H1 (cell line): ENCODE results near the gene USP53. TPM values are rescaled to one million over a fixed set of nuclear protein-coding genes. Genes with fewer than 3 reads are reported as not detected.

ENCODE experiments used
- CTCF ChIA-PET: fragments of 300-600 bp; sonication (Branson Sonifier 250); formaldehyde crosslinking; loops from one replicate; lab custom pipeline; 2021; ENCODE audit not compliant: partially characterized antibody; lab: Charles Lee
- POLR2A ChIA-PET: fragments of 300-600 bp; sonication (Branson Sonifier 250); formaldehyde crosslinking; loops from one replicate; lab custom pipeline; 2021; ENCODE audit warnings: inconsistent platforms; ENCODE audit not compliant: partially characterized antibody; lab: Charles Lee
- DNase-seq, 2 experiments: peaks; one replicate each; pipeline versions ENCODE4 v3.0.0 to v3.0.0-alpha.2; 2010 to 2022; ENCODE audit warnings: low spot score in 2 of 2, low read depth in 1 of 2, mixed read lengths in 1 of 2
- FAIRE-seq: peaks from 2 replicates; lab custom pipeline; 2011; peaks lifted over from hg19 to GRCh38; lab: Jason Lieb, UNC
- H2AFZ ChIP-seq: 2 replicates; pipeline ENCODE4 v1.8.1; 2012; ENCODE audit warnings: low read length, inconsistent platforms
- H2AK5ac ChIP-seq: 2 replicates; pipeline ENCODE4 v1.6.1; 2013; ENCODE audit warnings: low read depth, low read length
- H2BK120ac ChIP-seq: replicated peaks from 2 replicates; pipeline ENCODE3; 2013; ENCODE audit warnings: low read depth, low read length, inconsistent platforms
- H2BK12ac ChIP-seq: 2 replicates; pipeline ENCODE4 v1.6.1; 2013; ENCODE audit warnings: low read depth, low read length
- H2BK15ac ChIP-seq: 2 replicates; pipeline ENCODE4 v1.6.1; 2013; ENCODE audit warnings: low read length
- H2BK20ac ChIP-seq: 2 replicates; pipeline ENCODE4 v1.6.1; 2013; ENCODE audit warnings: low read length
- H2BK5ac ChIP-seq: 2 replicates; pipeline ENCODE4 v1.6.1; 2013; ENCODE audit warnings: low read depth, low read length
- H3K14ac ChIP-seq: 2 replicates; pipeline ENCODE4 v1.6.1; 2013; ENCODE audit warnings: inconsistent platforms; ENCODE audit not compliant: insufficient read length
- H3K18ac ChIP-seq: 2 replicates; pipeline ENCODE4 v1.6.1; 2013; ENCODE audit warnings: low read length; ENCODE audit errors: extremely low read depth
- H3K23ac ChIP-seq: 2 replicates; pipeline ENCODE4 v1.6.1; 2013; ENCODE audit warnings: inconsistent platforms; ENCODE audit not compliant: insufficient read length
- H3K23me2 ChIP-seq: 2 replicates; pipeline ENCODE4 v1.6.1; 2013; ENCODE audit warnings: low read depth, low read length
- H3K27ac ChIP-seq: 2 replicates; pipeline ENCODE4 v1.6.1; 2011; ENCODE audit warnings: low read depth, low read length, inconsistent platforms
- H3K27me3 ChIP-seq, 4 experiments: replicated peaks in 1 of 4; 1 replicate in 1 of 4; 2 replicates in 3 of 4; pipeline versions ENCODE4 v1.6.1 to v1.8.1; 2011 to 2013; ENCODE audit warnings: low read length in 3 of 4, mild to moderate bottlenecking in 3 of 4, inconsistent platforms in 2 of 4, mixed read lengths in 2 of 4, moderate library complexity in 1 of 4; ENCODE audit not compliant: control insufficient read depth in 3 of 4, insufficient read depth in 3 of 4; ENCODE audit errors: extremely low read depth in 1 of 4
- H3K36me3 ChIP-seq, 4 experiments: 2 replicates each; pipeline versions ENCODE4 v1.6.1 to v1.8.1; 2011 to 2013; ENCODE audit warnings: mild to moderate bottlenecking in 4 of 4, low read length in 3 of 4, moderate library complexity in 2 of 4, control low read depth in 1 of 4, inconsistent platforms in 1 of 4; ENCODE audit not compliant: insufficient read depth in 4 of 4, control insufficient read depth in 2 of 4
- H3K4ac ChIP-seq: replicated peaks from 2 replicates; pipeline ENCODE3; 2013; ENCODE audit warnings: low read length, low read depth, mixed read lengths, inconsistent platforms; ENCODE audit not compliant: insufficient read length
- H3K4me1 ChIP-seq, 4 experiments: replicated peaks in 1 of 4; 1 replicate in 1 of 4; 2 replicates in 3 of 4; pipeline versions ENCODE4 v1.6.1 to v1.8.1; 2011 to 2013; ENCODE audit warnings: low read length in 3 of 4, inconsistent platforms in 2 of 4, mixed read lengths in 1 of 4; ENCODE audit not compliant: insufficient read depth in 4 of 4, control insufficient read depth in 3 of 4
- H3K4me2 ChIP-seq, 2 experiments: 2 replicates each; pipeline versions ENCODE4 v1.6.1 to v1.8.1; 2011 to 2013; ENCODE audit warnings: low read depth in 2 of 2, low read length in 2 of 2, control low read depth in 1 of 2, inconsistent platforms in 1 of 2, mild to moderate bottlenecking in 1 of 2; ENCODE audit not compliant: insufficient read depth in 1 of 2
- H3K4me3 ChIP-seq, 4 experiments: fragments of 200-600, 300-600 bp in 1 of 4; sonication (generic), shearing (Covaris generic), sonication (Bioruptor Twin) in 1 of 4; 2 replicates each; pipeline versions ENCODE4 v1.5.1 to v1.8.1; 2011 to 2016; ENCODE audit warnings: low read length in 4 of 4, low read depth in 3 of 4, control low read depth in 2 of 4, inconsistent platforms in 2 of 4, mild to moderate bottlenecking in 2 of 4, mixed read lengths in 1 of 4, moderate library complexity in 1 of 4; ENCODE audit not compliant: insufficient read depth in 2 of 4; ENCODE audit errors: extremely low read depth in 1 of 4
- H3K56ac ChIP-seq: replicated peaks from 2 replicates; pipeline ENCODE3; 2013; ENCODE audit warnings: low read depth, mild to moderate bottlenecking, mixed read lengths, low read length, inconsistent platforms; ENCODE audit not compliant: insufficient read length
- H3K79me1 ChIP-seq: 2 replicates; pipeline ENCODE4 v1.6.1; 2013; ENCODE audit warnings: low read depth, low read length, control low read depth
- H3K79me2 ChIP-seq, 2 experiments: 2 replicates each; pipeline versions ENCODE4 v1.6.1 to v1.8.1; 2012 to 2013; ENCODE audit warnings: low read length in 2 of 2, mild to moderate bottlenecking in 2 of 2, inconsistent platforms in 1 of 2; ENCODE audit not compliant: insufficient read depth in 2 of 2, control insufficient read depth in 1 of 2
- H3K9ac ChIP-seq, 4 experiments: replicated peaks in 1 of 4; 1 replicate in 1 of 4; 2 replicates in 3 of 4; pipeline versions ENCODE4 v1.6.1 to v1.8.1; 2011 to 2013; ENCODE audit warnings: low read depth in 3 of 4, low read length in 3 of 4, control low read depth in 2 of 4, mild to moderate bottlenecking in 2 of 4, moderate library complexity in 2 of 4, inconsistent platforms in 1 of 4; ENCODE audit errors: extremely low read depth in 1 of 4
- H3K9me3 ChIP-seq, 2 experiments: 2 replicates each; pipeline versions ENCODE4 v1.6.1 to v1.8.1; 2012 to 2013; ENCODE audit warnings: mild to moderate bottlenecking in 2 of 2, moderate library complexity in 2 of 2, control low read depth in 1 of 2, inconsistent platforms in 1 of 2, low read depth in 1 of 2, low read length in 1 of 2, mixed read lengths in 1 of 2; ENCODE audit not compliant: insufficient read depth in 2 of 2
- H4K20me1 ChIP-seq, 2 experiments: replicated peaks in 1 of 2; 2 replicates each; pipeline versions ENCODE3 to v1.8.1; 2011 to 2013; ENCODE audit warnings: inconsistent platforms in 2 of 2, low read length in 2 of 2, mild to moderate bottlenecking in 1 of 2; ENCODE audit not compliant: insufficient read depth in 2 of 2, control insufficient read depth in 1 of 2
- H4K5ac ChIP-seq: 2 replicates; pipeline ENCODE4 v1.6.1; 2013; ENCODE audit warnings: low read length, low read depth, mixed read lengths, inconsistent platforms; ENCODE audit not compliant: insufficient read length
- H4K8ac ChIP-seq: 2 replicates; pipeline ENCODE4 v1.8.0; 2013; ENCODE audit warnings: mild to moderate bottlenecking, moderate library complexity, low read length, inconsistent platforms; ENCODE audit not compliant: insufficient read depth; ENCODE audit errors: extremely low read depth
- H4K91ac ChIP-seq: replicated peaks from 2 replicates; pipeline ENCODE3; 2013; ENCODE audit warnings: low read length, mixed read lengths, inconsistent platforms; ENCODE audit not compliant: insufficient read length
- ATF2 ChIP-seq: IDR thresholded peaks from 2 replicates; pipeline ENCODE4 v1.6.1; 2012; ENCODE audit warnings: low read length, inconsistent platforms
- CBX5 ChIP-seq: fragments of 300-800, 300-1000 bp; sonication (generic); IDR thresholded peaks from 2 replicates; pipeline ENCODE4 v1.7.1; 2016; ENCODE audit warnings: antibody characterized with exemption, low read length, low read depth
- JUN ChIP-seq: IDR thresholded peaks from 2 replicates; pipeline ENCODE4 v1.6.1; 2011; ENCODE audit warnings: low read depth, mild to moderate bottlenecking, improper control_type of control experiment, low read length
- MAX ChIP-seq: IDR thresholded peaks from 2 replicates; pipeline ENCODE4 v1.6.1; 2012; ENCODE audit warnings: inconsistent platforms
- NANOG ChIP-seq: IDR thresholded peaks from 2 replicates; pipeline ENCODE4 v1.6.1; 2011; ENCODE audit warnings: low read length, low read depth, mild to moderate bottlenecking, inconsistent platforms; ENCODE audit not compliant: insufficient read depth, poor library complexity, severe bottlenecking
- NRF1 ChIP-seq: IDR thresholded peaks from 2 replicates; pipeline ENCODE4 v1.6.1; 2011; ENCODE audit warnings: mild to moderate bottlenecking, low read depth, low read length, improper control_type of control experiment
- POU5F1 ChIP-seq: IDR thresholded peaks from 2 replicates; pipeline ENCODE4 v1.6.1; 2011; ENCODE audit warnings: low read depth, mild to moderate bottlenecking, low read length, moderate library complexity
- RAD21 ChIP-seq, 2 experiments: IDR thresholded peaks in 1 of 2; conservative IDR thresholded peaks in 1 of 2; 2 replicates each; pipeline ENCODE4 v1.6.1; 2011; ENCODE audit warnings: low read depth in 2 of 2, low read length in 2 of 2, improper control_type of control experiment in 1 of 2, inconsistent platforms in 1 of 2, mild to moderate bottlenecking in 1 of 2, moderate library complexity in 1 of 2
- RFX5 ChIP-seq: IDR thresholded peaks from 2 replicates; pipeline ENCODE4 v1.6.1; 2011; ENCODE audit warnings: low read depth, low read length, improper control_type of control experiment, borderline replicate concordance
- SP4 ChIP-seq: IDR thresholded peaks from 2 replicates; pipeline ENCODE4 v1.6.1; 2012; ENCODE audit warnings: low read length, inconsistent platforms
- USF2 ChIP-seq: IDR thresholded peaks from 2 replicates; pipeline ENCODE4 v1.6.1; 2011; ENCODE audit warnings: low read length, improper control_type of control experiment
- WGBS, 2 experiments: shearing (Covaris generic) in 1 of 2; methylation state at CpG; one replicate each; pipeline versions ENCODE4 v1.1.6 to v1.1.7; 2013 to 2015; ENCODE audit warnings: low lambda C conversion rate in 2 of 2, mixed read lengths in 2 of 2, inconsistent platforms in 1 of 2, low coverage in 1 of 2, missing lambda C conversion rate in 1 of 2; ENCODE audit not compliant: insufficient replicate concordance in 2 of 2, insufficient coverage in 1 of 2, insufficient read length in 1 of 2; ENCODE audit errors: extremely low coverage in 1 of 2, missing lambda C conversion rate in 1 of 2; 5-methylcytosine and 5-hydroxymethylcytosine counted together
- polyA plus RNA-seq, 7 experiments: library from polyadenylated mRNA; depleted of rRNA in 3 of 7; stranded (reverse) in 5 of 7; unstranded in 2 of 7; fragments of >200 nt in 5 of 7; fragments of 200-250 nt in 2 of 7; gene quantifications; 1 replicate in 5 of 7; 2 replicates in 1 of 7; 4 replicates in 1 of 7; pipeline versions ENCODE4 v1.2.1 to v1.2.3, GENCODE V29; 2011 to 2013; ENCODE audit warnings: missing spikeins in 2 of 7, mixed read lengths in 2 of 7
- total RNA-seq: library from RNA; stranded (reverse); fragmentation: NEBNext Ultra II Directional; extraction: Animal tissue kit (Norgen Biotek cat#: 25700); gene quantifications from 2 replicates; pipeline ENCODE4 v1.2.1, GENCODE V29; 2021

USP53 gene
- total and polyA plus RNA-seq, 2 of the 8 experiments (the other 6 are each of a cell fraction or from before 2014, with no cell fraction given) = 2.9 to 14.9 TPM

DNA sequence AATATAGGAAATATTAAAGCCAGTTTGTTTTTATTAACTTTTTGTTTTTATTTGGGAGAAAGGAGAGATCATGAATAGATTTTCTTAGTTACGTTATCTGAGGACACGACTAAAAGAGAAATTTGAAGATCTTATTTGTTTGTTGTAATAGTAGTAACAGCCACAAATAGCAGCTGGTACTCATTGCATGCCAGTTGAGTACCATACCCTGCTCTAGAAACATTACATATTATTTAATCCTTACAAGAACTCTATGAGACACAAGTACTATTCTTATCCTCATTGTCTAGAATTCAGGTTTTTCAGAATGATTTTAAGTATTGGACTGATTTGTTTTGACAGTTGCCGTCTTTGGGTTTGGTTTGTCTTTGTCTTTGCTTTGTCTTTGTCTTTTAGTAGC is 31.8 kb downstream of the USP53 start:
- Histone ChIP-seq H3K56ac (no peak overlapping the region), H3K4me3 (no peak overlapping the region), H3K27me3 (no peaks in the 10 kb centered on the region), H2BK5ac (no peak overlapping the region), H3K4ac (no peak overlapping the region), H3K4me2 (no peak overlapping the region), H4K91ac (no peak overlapping the region), H3K23ac (no peak overlapping the region), H2BK15ac (no peak overlapping the region), H2AK5ac (no peak overlapping the region), H2BK120ac (no peak overlapping the region), H2AFZ (no peak overlapping the region), H3K23me2 (no peaks in the 10 kb centered on the region), H4K5ac (no peak overlapping the region), H4K8ac (no peak overlapping the region), H3K36me3 (no peaks in the 10 kb centered on the region), H3K79me2 (no peaks in the 10 kb centered on the region), H3K14ac (no peak overlapping the region), H3K9ac (no peak overlapping the region), H2BK12ac (no peak overlapping the region), H3K9me3 (no peaks in the 10 kb centered on the region), H4K20me1 (no peaks in the 10 kb centered on the region), H2BK20ac (no peak overlapping the region), H3K4me1 (peaks cover 0 to 3% (median 0%) of the 10 kb centered on the region in 4 experiments; a peak in 1 of 7 replicates), H3K79me1 (no peaks in the 10 kb centered on the region), H3K27ac (no peak overlapping the region), H3K18ac (no peak overlapping the region)
- FAIRE-seq (no peak), DNase-seq (no peak)
- POLR2A ChIA-PET = no interaction called here
- 87% methylated on average over 3 of the region's 3 CpGs; no CpG with 5 or more reads in 1 of the 2 experiments for WGBS, 2 experiments
- CTCF ChIA-PET = interaction anchor here (1.3 kb wide), 1 partner anchor 11 kb away, joined by 3 read pairs; no protein-coding TSS in a partner anchor
- TF ChIP-seq NRF1 (no peak), ATF2 (no peak), USF2 (no peak), RAD21 (IDR thresholded peaks at IDR 0.05 in 1 of 2, conservative IDR thresholded peaks at IDR 0.05 in 1 of 2; ENCODE audit: low read depth in 2 of 2, low read length in 2 of 2) (no peak), SP4 (no peak), POU5F1 (no peak), RFX5 (no peak), CBX5 (no peak), NANOG (no peak), JUN (no peak), MAX (no peak)
